Osteocyte (in vitro differentiated cells): ENCODE results near the gene XYLT2. TPM values are rescaled to one million over a fixed set of nuclear protein-coding genes. Genes with fewer than 3 reads are reported as not detected.
"Not testable (repeated sequence)": the region's sequence is repeated elsewhere in the genome, so short reads cannot be mapped to it uniquely, and the experiment has no call there.

Experiments
- DNase-seq: peaks from one replicate; pipeline ENCODE4 v3.0.0; 2021; ENCODE audit warnings: mixed read lengths; ENCODE audit not compliant: unreplicated experiment; ENCODE audit errors: extremely low spot score
- H3K27ac Mint-ChIP-seq: one replicate; pipeline ENCODE4 v1.8.0; 2021; ENCODE audit warnings: mild to moderate bottlenecking, mixed read lengths; ENCODE audit not compliant: unreplicated experiment
- H3K27me3 Mint-ChIP-seq: one replicate; pipeline ENCODE4 v1.8.0; 2021; ENCODE audit warnings: mixed read lengths; ENCODE audit not compliant: unreplicated experiment
- H3K36me3 Mint-ChIP-seq: one replicate; pipeline ENCODE4 v1.8.0; 2021; ENCODE audit warnings: mixed read lengths; ENCODE audit not compliant: unreplicated experiment
- H3K4me1 Mint-ChIP-seq: one replicate; pipeline ENCODE4 v1.8.0; 2021; ENCODE audit warnings: mixed read lengths; ENCODE audit not compliant: unreplicated experiment
- H3K4me3 Mint-ChIP-seq: one replicate; pipeline ENCODE4 v1.8.0; 2021; ENCODE audit warnings: mild to moderate bottlenecking, moderate library complexity, mixed read lengths; ENCODE audit not compliant: unreplicated experiment
- H3K9me3 Mint-ChIP-seq: one replicate; pipeline ENCODE4 v1.8.0; 2021; ENCODE audit warnings: mixed read lengths; ENCODE audit not compliant: unreplicated experiment
- CTCF ChIP-seq: fragments of 200-600 bp; sonication (generic); IDR thresholded peaks from 2 replicates; pipeline ENCODE4 v1.5.0; 2021; ENCODE audit warnings: antibody characterized with exemption, mild to moderate bottlenecking, moderate library complexity
- total RNA-seq: library from RNA; stranded (reverse); gene quantifications from 2 replicates; pipeline ENCODE4 v1.2.1, GENCODE V29; 2021

The XYLT2 gene
- total RNA-seq, 1 donor from 2014 or later: 32.0 TPM

- H3K9me3 Mint-ChIP-seq: no peaks in the 10 kb centered on the region
- peak within 1 kb of the TSS; percentile 93 for H3K4me3 Mint-ChIP-seq
- H3K27ac Mint-ChIP-seq: peak within 1 kb of the TSS; percentile 73
- DNase-seq: peak; percentile 98
- peaks cover 25% of the 10 kb centered on the region for H3K4me1 Mint-ChIP-seq
- peaks cover 19% of the 10 kb centered on the region for H3K36me3 Mint-ChIP-seq
- TF ChIP-seq CTCF: peak; percentile 97
- no peaks in the 10 kb centered on the region for H3K27me3 Mint-ChIP-seq
These were observed 51.4 kb downstream of the XYLT2 start, which contains the start of gene LRRC59 for GRCh38 chr17:50397111-50397918. TSS of gene LRRC59 (minus strand) at chr17:50397523. CDS start at chr17:50397317, 206 bp downstream.

GRCh38 chr17:50397919-50398285, 52.0 kb downstream of the XYLT2 start:
- Mint-ChIP-seq H3K27me3 (peaks cover 2% of the 10 kb centered on the region), H3K4me3 (peak overlapping the region; percentile 93), H3K27ac (peak overlapping the region; percentile 73), H3K36me3 (peaks cover 16% of the 10 kb centered on the region), H3K4me1 (peaks cover 25% of the 10 kb centered on the region), H3K9me3 (no peaks in the 10 kb centered on the region)
- no peak for DNase-seq
- TF ChIP-seq CTCF: no peak

GRCh38 chr17:50398672-50399071, 52.7 kb downstream of the XYLT2 start:
- not testable (repeated sequence) for H3K27ac Mint-ChIP-seq, H3K36me3 Mint-ChIP-seq, DNase-seq, H3K9me3 Mint-ChIP-seq, H3K4me3 Mint-ChIP-seq, H3K27me3 Mint-ChIP-seq
- peaks cover 25% of the 10 kb centered on the region for H3K4me1 Mint-ChIP-seq

- H3K9me3 Mint-ChIP-seq, H3K36me3 Mint-ChIP-seq, H3K27ac Mint-ChIP-seq, H3K4me3 Mint-ChIP-seq, DNase-seq: not testable (repeated sequence)
- peaks cover 14% of the 10 kb centered on the region for H3K27me3 Mint-ChIP-seq
- H3K4me1 Mint-ChIP-seq: peaks cover 24% of the 10 kb centered on the region
These were observed 53.7 kb downstream of the XYLT2 start for GRCh38 chr17:50399591-50399990.

GRCh38 chr17:50405351-50405750, 59.4 kb downstream of the XYLT2 start:
- H3K9me3 Mint-ChIP-seq: not testable (repeated sequence)

GRCh38 chr17:50406578-50406977, 60.7 kb downstream of the XYLT2 start:
- TF ChIP-seq CTCF: no peak
- H3K36me3 Mint-ChIP-seq: no peaks in the 10 kb centered on the region
- no peak overlapping the region for H3K27ac Mint-ChIP-seq
- H3K4me3 Mint-ChIP-seq: no peak overlapping the region
- peaks cover 42% of the 10 kb centered on the region for H3K27me3 Mint-ChIP-seq
- H3K4me1 Mint-ChIP-seq: no peaks in the 10 kb centered on the region
- DNase-seq: no peak
- no peaks in the 10 kb centered on the region for H3K9me3 Mint-ChIP-seq

More at GRCh38 chr17:50405351-50405750, 59.4 kb downstream of the XYLT2 start:
- not testable (repeated sequence) for H3K36me3 Mint-ChIP-seq, H3K27ac Mint-ChIP-seq, H3K4me1 Mint-ChIP-seq, DNase-seq, H3K4me3 Mint-ChIP-seq
- H3K27me3 Mint-ChIP-seq: peaks cover 40% of the 10 kb centered on the region
